CD14-positive monocyte (primary cell): ENCODE measurements around the gene SFMBT2. TPM values are rescaled to one million over a fixed set of nuclear protein-coding genes. Genes with fewer than 3 reads are reported as not detected.

Experiments
- DNase-seq, 3 donors: peaks; one replicate each; pipeline ENCODE4 v3.0.0-alpha.2; 2011 to 2022
- H2AFZ ChIP-seq: 2 replicates; pipeline ENCODE4 v1.6.0; 2012; ENCODE audit warnings: mild to moderate bottlenecking, low read depth, low read length, inconsistent platforms; ENCODE audit not compliant: insufficient read depth, poor library complexity, severe bottlenecking
- H3K27ac ChIP-seq, 2 donors: 1 replicate in 1 of 2; 2 replicates in 1 of 2; pipeline ENCODE4 v1.5.1; 2012 to 2013; ENCODE audit warnings: low read length in 2 of 2, control low read depth in 1 of 2, inconsistent platforms in 1 of 2, low read depth in 1 of 2, mild to moderate bottlenecking in 1 of 2
- H3K27me3 ChIP-seq, 2 donors: one replicate each; pipeline versions ENCODE4 v1.6.0 to v1.6.1; 2011 to 2013; ENCODE audit warnings: low read length in 2 of 2; ENCODE audit not compliant: control insufficient read depth in 2 of 2, insufficient read depth in 2 of 2
- H3K36me3 ChIP-seq, 2 donors: replicated peaks in 1 of 2; 1 replicate in 1 of 2; 2 replicates in 1 of 2; pipeline versions ENCODE4 v1.5.1 to v1.6.1; 2012 to 2013; ENCODE audit warnings: low read length in 2 of 2, control low read depth in 1 of 2, inconsistent platforms in 1 of 2, mild to moderate bottlenecking in 1 of 2; ENCODE audit not compliant: insufficient read depth in 2 of 2, control insufficient read depth in 1 of 2
- H3K4me1 ChIP-seq, 2 donors: 1 replicate in 1 of 2; 2 replicates in 1 of 2; pipeline versions ENCODE4 v1.5.1 to v1.6.1; 2012 to 2013; ENCODE audit warnings: low read length in 2 of 2, control low read depth in 1 of 2, inconsistent platforms in 1 of 2, mild to moderate bottlenecking in 1 of 2, moderate library complexity in 1 of 2; ENCODE audit not compliant: insufficient read depth in 2 of 2, control insufficient read depth in 1 of 2
- H3K4me2 ChIP-seq: replicated peaks from 2 replicates; pipeline ENCODE3; 2012; ENCODE audit warnings: low read length, moderate library complexity, mild to moderate bottlenecking; ENCODE audit not compliant: poor library complexity, severe bottlenecking; ENCODE audit errors: extremely low read depth
- H3K4me3 ChIP-seq, 3 experiments: fragments of 200-600 bp in 1 of 3; sonication (generic) in 1 of 3; replicated peaks in 1 of 3; 1 replicate in 2 of 3; 2 replicates in 1 of 3; pipeline ENCODE4 v1.5.1; 2011 to 2013; ENCODE audit warnings: low read length in 3 of 3, mild to moderate bottlenecking in 3 of 3, control low read depth in 2 of 3, low read depth in 2 of 3, inconsistent platforms in 1 of 3, moderate library complexity in 1 of 3
- H3K79me2 ChIP-seq: 2 replicates; pipeline ENCODE4 v1.6.0; 2012; ENCODE audit warnings: mild to moderate bottlenecking, control low read depth, inconsistent platforms, low read length, moderate library complexity; ENCODE audit not compliant: insufficient read depth
- H3K9ac ChIP-seq: 2 replicates; pipeline ENCODE4 v1.6.0; 2017; ENCODE audit warnings: low read length, mild to moderate bottlenecking; ENCODE audit not compliant: insufficient read depth, poor library complexity, severe bottlenecking
- H3K9me3 ChIP-seq, 2 donors: replicated peaks in 1 of 2; 1 replicate in 1 of 2; 2 replicates in 1 of 2; pipeline versions ENCODE4 v1.5.1 to v1.6.1; 2012 to 2013; ENCODE audit warnings: low read length in 2 of 2, control low read depth in 1 of 2; ENCODE audit not compliant: control insufficient read depth in 1 of 2, insufficient read depth in 1 of 2
- H4K20me1 ChIP-seq: 2 replicates; pipeline ENCODE4 v1.6.0; 2012; ENCODE audit warnings: mild to moderate bottlenecking, low read length, control low read depth, moderate library complexity; ENCODE audit not compliant: insufficient read depth
- H3K27ac Mint-ChIP-seq, 7 donors: one replicate each; pipeline ENCODE4 v1.8.0; 2020; ENCODE audit warnings: mild to moderate bottlenecking in 7 of 7, mixed read lengths in 7 of 7, moderate library complexity in 6 of 7, inconsistent platforms in 2 of 7
- H3K27me3 Mint-ChIP-seq, 3 donors: one replicate each; pipeline ENCODE4 v1.8.0; 2021 to 2022; ENCODE audit warnings: low read depth in 3 of 3, mild to moderate bottlenecking in 3 of 3, mixed read lengths in 3 of 3, moderate library complexity in 3 of 3, inconsistent platforms in 1 of 3
- H3K36me3 Mint-ChIP-seq, 2 donors: one replicate each; pipeline ENCODE4 v1.8.0; 2020; ENCODE audit warnings: mixed read lengths in 2 of 2, inconsistent platforms in 1 of 2, mild to moderate bottlenecking in 1 of 2
- H3K4me1 Mint-ChIP-seq: one replicate; pipeline ENCODE4 v1.8.0; 2020; ENCODE audit warnings: mild to moderate bottlenecking, mixed read lengths
- H3K4me3 Mint-ChIP-seq, 2 donors: one replicate each; pipeline ENCODE4 v1.8.0; 2020; ENCODE audit warnings: mild to moderate bottlenecking in 2 of 2, mixed read lengths in 2 of 2, moderate library complexity in 1 of 2
- H3K9me3 Mint-ChIP-seq, 7 donors: one replicate each; pipeline ENCODE4 v1.8.0; 2020 to 2022; ENCODE audit warnings: mixed read lengths in 7 of 7, mild to moderate bottlenecking in 6 of 7, moderate library complexity in 6 of 7, inconsistent platforms in 2 of 7
- WGBS: methylation state at CpG from one replicate; pipeline ENCODE4 v1.1.5; 2013; ENCODE audit warnings: missing lambda C conversion rate; ENCODE audit not compliant: insufficient coverage; 5-methylcytosine and 5-hydroxymethylcytosine counted together
- intact Hi-C, 2 donors: fragments of 100-400 bp; cut with micrococcal nuclease; formaldehyde crosslinking; loops; one replicate each; pipeline versions ENCODE4 v1.15.0 to v1.15.1; 2023
- polyA plus RNA-seq, 3 donors: library from polyadenylated mRNA; depleted of rRNA in 1 of 3; unstranded in 2 of 3; stranded (reverse) in 1 of 3; fragments of 300-500 nt in 2 of 3; fragments of >200 nt in 1 of 3; fragmentation: Illumina TruSeq in 2 of 3; gene quantifications; 1 replicate in 2 of 3; 2 replicates in 1 of 3; pipeline ENCODE4 v1.2.3, GENCODE V29; 2012 to 2021
- TF ChIP-seq, protein P1 (sequence below): fragments of 200-600 bp; IDR thresholded peaks from one replicate; pipeline ENCODE4 v1.8.0; 2022; ENCODE audit warnings: antibody characterized with exemption, mild to moderate bottlenecking

SFMBT2 gene
- polyA plus RNA-seq, 3 donors, result 0.53 to 10.9 (median 1.6) TPM

DNA sequence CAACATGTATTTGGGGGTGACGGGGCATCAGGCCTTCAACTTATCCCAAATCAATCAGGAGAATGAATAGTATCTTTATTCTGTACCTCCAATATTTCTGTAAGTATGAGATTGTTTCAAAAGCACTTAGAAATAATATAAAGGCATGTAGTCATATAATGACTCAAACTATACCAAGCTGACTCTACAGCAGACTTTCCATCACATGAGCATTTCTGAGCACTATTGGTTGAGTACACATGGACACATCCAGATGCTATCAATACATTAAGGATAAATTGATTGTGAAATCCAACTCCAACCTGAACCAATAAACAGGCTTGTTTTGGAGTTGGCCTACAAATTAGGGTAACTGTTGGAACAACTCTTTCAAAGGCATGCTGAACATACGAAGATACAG, 229.4 kb downstream of the SFMBT2 start:
- peak overlapping the region in 2 of 7 donors; percentile 89 to 97 for H3K27ac Mint-ChIP-seq
- Histone ChIP-seq H3K27me3 (no peaks in the 10 kb centered on the region), H3K4me2 (no peak overlapping the region), H3K9me3 (peaks cover 0 to 4% of the 10 kb centered on the region in 2 donors), H3K79me2 (peaks cover 10% of the 10 kb centered on the region), H4K20me1 (no peaks in the 10 kb centered on the region), H3K9ac (no peak overlapping the region), H3K4me1 (peaks cover 63 to 76% of the 10 kb centered on the region in 2 donors), H2AFZ (no peak overlapping the region), H3K27ac (peak overlapping the region in 1 of 2 donors; percentile 72), H3K4me3 (no peak overlapping the region), H3K36me3 (peaks cover 0 to 5% of the 10 kb centered on the region in 2 donors)
- no peak overlapping the region for H3K4me3 Mint-ChIP-seq
- WGBS, result no CpG with 5 or more reads among the region's 2 CpGs
- H3K4me1 Mint-ChIP-seq, result peaks cover 54% of the 10 kb centered on the region
- peak in 1 of 3 donors; percentile 58 for DNase-seq
- intact Hi-C loops, result loop anchor here in 1 of 2 donors (5.0 to 10.0 kb wide), 3 partner anchors 76 to 907 kb away; no protein-coding TSS in a partner anchor
- peaks cover 18 to 32% of the 10 kb centered on the region in 2 donors for H3K36me3 Mint-ChIP-seq
- TF ChIP-seq, protein P1, sequence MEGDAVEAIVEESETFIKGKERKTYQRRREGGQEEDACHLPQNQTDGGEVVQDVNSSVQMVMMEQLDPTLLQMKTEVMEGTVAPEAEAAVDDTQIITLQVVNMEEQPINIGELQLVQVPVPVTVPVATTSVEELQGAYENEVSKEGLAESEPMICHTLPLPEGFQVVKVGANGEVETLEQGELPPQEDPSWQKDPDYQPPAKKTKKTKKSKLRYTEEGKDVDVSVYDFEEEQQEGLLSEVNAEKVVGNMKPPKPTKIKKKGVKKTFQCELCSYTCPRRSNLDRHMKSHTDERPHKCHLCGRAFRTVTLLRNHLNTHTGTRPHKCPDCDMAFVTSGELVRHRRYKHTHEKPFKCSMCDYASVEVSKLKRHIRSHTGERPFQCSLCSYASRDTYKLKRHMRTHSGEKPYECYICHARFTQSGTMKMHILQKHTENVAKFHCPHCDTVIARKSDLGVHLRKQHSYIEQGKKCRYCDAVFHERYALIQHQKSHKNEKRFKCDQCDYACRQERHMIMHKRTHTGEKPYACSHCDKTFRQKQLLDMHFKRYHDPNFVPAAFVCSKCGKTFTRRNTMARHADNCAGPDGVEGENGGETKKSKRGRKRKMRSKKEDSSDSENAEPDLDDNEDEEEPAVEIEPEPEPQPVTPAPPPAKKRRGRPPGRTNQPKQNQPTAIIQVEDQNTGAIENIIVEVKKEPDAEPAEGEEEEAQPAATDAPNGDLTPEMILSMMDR, result no peak
- peaks cover 12 to 20% (median 15%) of the 10 kb centered on the region in 7 donors for H3K9me3 Mint-ChIP-seq
- H3K27me3 Mint-ChIP-seq, result no peaks in the 10 kb centered on the region

DNA sequence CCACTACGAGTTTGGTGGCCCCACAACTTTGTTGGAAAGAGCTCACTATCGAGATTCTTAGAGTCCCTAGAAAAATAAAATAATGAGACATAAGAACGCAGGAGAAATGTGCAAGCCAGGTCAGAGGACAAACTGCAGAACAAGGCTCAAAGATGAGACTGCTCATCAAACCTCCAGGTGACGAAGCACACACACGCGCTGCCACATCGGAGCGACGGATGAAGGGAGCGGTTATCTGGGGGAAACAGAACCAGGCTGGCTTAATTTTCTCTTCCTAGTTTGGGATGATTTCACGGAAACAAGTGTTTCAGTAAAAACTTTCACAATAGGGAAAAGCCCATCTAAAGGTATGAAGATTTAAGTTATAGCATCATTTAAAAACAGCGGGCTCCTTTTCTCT, 231.3 kb downstream of the SFMBT2 start:
- H3K4me1 Mint-ChIP-seq, result peaks cover 47% of the 10 kb centered on the region
- peak overlapping the region in 5 of 7 donors; percentile 46 to 97 (median 89) for H3K27ac Mint-ChIP-seq
- peaks cover 0 to 2% (median 0%) of the 10 kb centered on the region in 3 donors for H3K27me3 Mint-ChIP-seq
- TF ChIP-seq, protein P1, result no peak
- Histone ChIP-seq H3K4me1 (peaks cover 53 to 71% of the 10 kb centered on the region in 2 donors), H3K9ac (no peak overlapping the region), H3K9me3 (peaks cover 0 to 4% of the 10 kb centered on the region in 2 donors), H3K4me3 (no peak overlapping the region), H3K4me2 (no peak overlapping the region), H2AFZ (no peak overlapping the region), H3K27me3 (no peaks in the 10 kb centered on the region), H3K79me2 (peaks cover 10% of the 10 kb centered on the region), H3K27ac (peak overlapping the region; percentile 72 to 78), H4K20me1 (no peaks in the 10 kb centered on the region), H3K36me3 (peaks cover 6 to 13% of the 10 kb centered on the region in 2 donors)
- no peak overlapping the region for H3K4me3 Mint-ChIP-seq
- peaks cover 32 to 47% of the 10 kb centered on the region in 2 donors for H3K36me3 Mint-ChIP-seq
- DNase-seq, result no peak
- 96% methylated on average over 9 of the region's 12 CpGs for WGBS
- peaks cover 12 to 20% (median 15%) of the 10 kb centered on the region in 7 donors for H3K9me3 Mint-ChIP-seq
- intact Hi-C loops, result no loop called here
